Large intestine (tissue), 3 donors: ENCODE data around the gene SPRN. TPM values are rescaled to one million over a fixed set of nuclear protein-coding genes. Genes with fewer than 3 reads are reported as not detected.
A peak's percentile ranks its signal among the peaks of the same experiment; 100 is the strongest.
"Not testable (repeated sequence)": the region's sequence is repeated elsewhere in the genome, so short reads cannot be mapped to it uniquely, and the experiment has no call there.

ENCODE experiments used
- DNase-seq, 2 donors: peaks; one replicate each; pipeline versions ENCODE4 v3.0.0 to v3.0.0-alpha.2; 2013
- H3K27ac ChIP-seq: one replicate; pipeline ENCODE4 v1.5.1; 2013; ENCODE audit warnings: low read length
- H3K27me3 ChIP-seq: 2 replicates; pipeline ENCODE4 v1.6.1; 2013; ENCODE audit warnings: low read length; ENCODE audit not compliant: control insufficient read depth, insufficient read depth
- H3K36me3 ChIP-seq: 2 replicates; pipeline ENCODE4 v1.6.1; 2013; ENCODE audit warnings: low read length; ENCODE audit not compliant: control insufficient read depth, insufficient read depth
- H3K4me1 ChIP-seq: one replicate; pipeline ENCODE4 v1.6.1; 2013; ENCODE audit warnings: low read length; ENCODE audit not compliant: control insufficient read depth, insufficient read depth
- H3K4me3 ChIP-seq: one replicate; pipeline ENCODE4 v1.5.1; 2013; ENCODE audit warnings: low read length
- H3K9me3 ChIP-seq: one replicate; pipeline ENCODE4 v1.6.1; 2013; ENCODE audit warnings: mild to moderate bottlenecking, low read depth, low read length, moderate library complexity; ENCODE audit not compliant: control insufficient read depth
- WGBS: methylation state at CpG from one replicate; pipeline ENCODE4 v1.1.5; 2013; ENCODE audit warnings: low lambda C conversion rate; ENCODE audit not compliant: insufficient coverage; 5-methylcytosine and 5-hydroxymethylcytosine counted together
- polyA plus RNA-seq: library from polyadenylated mRNA; unstranded; fragments of 120-200 nt; gene quantifications from one replicate; pipeline ENCODE4 v1.2.1, GENCODE V29; 2013

The SPRN gene
- polyA plus RNA-seq, 1 donor, result 4.9 TPM

- Histone ChIP-seq H3K36me3 (peaks cover 31% of the 10 kb centered on the region), H3K9me3 (no peaks in the 10 kb centered on the region), H3K4me3 (peak overlapping the region; percentile 21), H3K4me1 (peaks cover 7% of the 10 kb centered on the region), H3K27me3 (no peaks in the 10 kb centered on the region), H3K27ac (peak overlapping the region; percentile 33)
- DNase-seq, result no peak
- 0% methylated on average over 1 of the region's 27 CpGs for WGBS
These were observed 30.9 kb downstream of the SPRN start for GRCh38 chr10:133393401-133394063.

GRCh38 chr10:133391761-133392518, 32.5 kb downstream of the SPRN start:
- Histone ChIP-seq H3K9me3 (no peaks in the 10 kb centered on the region), H3K27me3 (no peaks in the 10 kb centered on the region), H3K36me3 (peaks cover 22% of the 10 kb centered on the region), H3K4me1 (peaks cover 7% of the 10 kb centered on the region), H3K4me3 (no peak overlapping the region), H3K27ac (no peak overlapping the region)
- DNase-seq, result no peak
- WGBS, result no CpG with 5 or more reads among the region's 12 CpGs

GRCh38 chr10:133391249-133391635, 33.2 kb downstream of the SPRN start:
- WGBS, result no CpG with 5 or more reads among the region's 12 CpGs
- Histone ChIP-seq H3K27ac (no peak overlapping the region), H3K36me3 (peaks cover 18% of the 10 kb centered on the region), H3K4me1 (peaks cover 7% of the 10 kb centered on the region), H3K4me3 (no peak overlapping the region), H3K27me3 (no peaks in the 10 kb centered on the region), H3K9me3 (no peaks in the 10 kb centered on the region)
- no peak for DNase-seq

GRCh38 chr10:133390597-133391248, 33.7 kb downstream of the SPRN start:
- WGBS, result no CpG with 5 or more reads among the region's 19 CpGs
- no peaks in the 10 kb centered on the region for H3K27me3 ChIP-seq
- no peak overlapping the region for H3K27ac ChIP-seq
- peaks cover 13% of the 10 kb centered on the region for H3K36me3 ChIP-seq
- H3K9me3 ChIP-seq, result no peaks in the 10 kb centered on the region
- no peak overlapping the region for H3K4me3 ChIP-seq
- H3K4me1 ChIP-seq, result peaks cover 7% of the 10 kb centered on the region
- no peak for DNase-seq

- no peaks in the 10 kb centered on the region for H3K27me3 ChIP-seq
- H3K9me3 ChIP-seq, result no peaks in the 10 kb centered on the region
- no peak overlapping the region for H3K27ac ChIP-seq
- peaks cover 16% of the 10 kb centered on the region for H3K36me3 ChIP-seq
- H3K4me1 ChIP-seq, result no peaks in the 10 kb centered on the region
- no peak for DNase-seq
- 83% methylated on average over 1 of the region's 39 CpGs for whole genome bisulfite sequencing
- no peak overlapping the region for H3K4me3 ChIP-seq
These were observed 35.2 kb downstream of the SPRN start for GRCh38 chr10:133388973-133389818.

- Histone ChIP-seq H3K4me3 (no peak overlapping the region), H3K4me1 (no peaks in the 10 kb centered on the region), H3K36me3 (peaks cover 20% of the 10 kb centered on the region), H3K27ac (no peak overlapping the region), H3K27me3 (no peaks in the 10 kb centered on the region), H3K9me3 (no peaks in the 10 kb centered on the region)
- no peak for DNase-seq
- no CpG with 5 or more reads among the region's 17 CpGs for WGBS
These were observed 36.0 kb downstream of the SPRN start for GRCh38 chr10:133388236-133388972.

- WGBS, result no CpG with 5 or more reads among the region's 4 CpGs
- H3K36me3 ChIP-seq, result peaks cover 22% of the 10 kb centered on the region
These were observed 37.5 kb downstream of the SPRN start for GRCh38 chr10:133386951-133387350.

GRCh38 chr10:133385214-133385613, 39.2 kb downstream of the SPRN start:
- peaks cover 19% of the 10 kb centered on the region for H3K36me3 ChIP-seq
- no peak overlapping the region for H3K4me3 ChIP-seq
- DNase-seq, result no peak
- no CpG with 5 or more reads among the region's 2 CpGs for WGBS
- H3K27ac ChIP-seq, result no peak overlapping the region
- H3K9me3 ChIP-seq, result no peaks in the 10 kb centered on the region
- H3K27me3 ChIP-seq, result no peaks in the 10 kb centered on the region
- H3K4me1 ChIP-seq, result no peaks in the 10 kb centered on the region

More at GRCh38 chr10:133386951-133387350, 37.5 kb downstream of the SPRN start:
- H3K27ac ChIP-seq, DNase-seq, H3K27me3 ChIP-seq, H3K4me3 ChIP-seq, H3K4me1 ChIP-seq, H3K9me3 ChIP-seq: not testable (repeated sequence)

- Histone ChIP-seq H3K4me1 (no peaks in the 10 kb centered on the region), H3K9me3 (no peaks in the 10 kb centered on the region), H3K27me3 (no peaks in the 10 kb centered on the region), H3K4me3 (no peak overlapping the region), H3K36me3 (peaks cover 15% of the 10 kb centered on the region), H3K27ac (no peak overlapping the region)
- no CpG with 5 or more reads among the region's 13 CpGs for WGBS
- DNase-seq, result no peak
These were observed 40.4 kb downstream of the SPRN start for GRCh38 chr10:133384071-133384470.
